ENCODE data around the gene MYO10.
"Not testable (repeated sequence)": the region's sequence is repeated elsewhere in the genome, so short reads cannot be mapped to it uniquely, and the experiment has no call there.

The MYO10 gene

DNA sequence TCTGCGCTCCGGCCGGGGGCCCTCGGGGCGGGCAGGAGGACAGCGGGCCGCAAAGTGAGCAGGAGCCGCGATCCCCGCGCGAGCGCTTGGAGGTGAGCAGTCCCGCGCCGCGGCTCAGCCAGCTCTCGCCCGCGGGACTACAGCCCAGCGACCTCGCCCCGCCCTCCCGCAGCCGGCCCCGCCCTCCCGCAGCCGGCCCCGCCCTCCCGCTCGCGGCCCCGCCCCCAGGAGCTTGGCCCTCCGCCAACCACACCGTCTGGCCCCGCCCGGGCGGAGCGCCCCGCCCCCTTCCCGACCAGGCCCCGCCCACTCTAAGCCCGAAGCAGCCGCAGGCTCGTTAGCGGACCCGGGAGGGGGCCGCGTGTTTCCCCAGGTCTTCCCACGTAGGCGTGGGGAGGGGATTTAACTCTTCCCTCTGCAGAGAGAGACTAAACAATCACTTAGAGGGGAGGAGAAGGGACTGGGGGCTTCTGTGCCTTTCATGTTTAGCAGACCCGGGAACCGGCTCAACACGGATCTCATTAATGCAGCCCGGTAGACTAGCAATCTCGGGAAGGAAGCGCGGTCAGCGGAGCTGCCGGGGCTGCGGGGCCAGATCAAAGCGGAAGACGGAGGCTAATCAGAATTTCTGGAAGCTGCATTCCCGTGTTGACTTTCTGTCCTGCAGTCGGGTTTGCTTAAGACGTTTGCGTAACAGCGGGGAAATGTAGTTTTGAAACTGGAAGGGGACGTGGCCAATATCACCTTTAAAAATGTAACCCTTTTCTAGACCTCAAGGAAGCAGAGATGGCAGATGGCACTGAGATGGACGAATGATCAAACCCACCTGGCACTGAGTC lies at the start of gene MYO10:
TSS of gene MYO10 (minus strand) at position 139 of the 839 bp plus-strand sequence. CDS start 480 bp downstream, outside the sequence.
- DNase-seq, result peak; percentile 63
- in situ Hi-C loops (cut with HindIII; ENCODE audit: low pct_ligation_motif_present, low pct_unique_long_range_greater_than_20kb, low sequenced_read_pairs), result no loop called here

DNA sequence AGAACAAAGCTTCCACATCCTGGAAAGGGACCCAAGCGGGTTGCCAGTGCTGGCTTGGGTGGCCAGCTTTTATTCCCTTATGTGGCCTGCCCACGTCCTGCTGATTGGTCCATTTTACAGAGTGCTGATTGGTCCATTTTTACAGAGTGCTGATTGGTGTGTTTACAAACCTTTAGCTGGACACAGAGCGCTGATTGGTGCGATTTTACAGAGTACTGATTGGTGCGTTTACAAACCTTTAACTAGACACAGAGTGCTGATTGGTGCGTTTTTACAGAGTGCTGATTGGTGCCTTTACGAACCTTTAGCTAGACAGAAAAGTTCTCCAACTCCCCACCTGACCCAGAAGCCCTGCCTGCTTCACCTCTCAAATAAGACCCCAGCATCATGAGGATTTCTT lies 49.2 kb upstream of the MYO10 start:
- in situ Hi-C loops (cut with HindIII; ENCODE audit: low pct_ligation_motif_present, low pct_unique_long_range_greater_than_20kb, low sequenced_read_pairs), result not testable (repeated sequence)

DNA sequence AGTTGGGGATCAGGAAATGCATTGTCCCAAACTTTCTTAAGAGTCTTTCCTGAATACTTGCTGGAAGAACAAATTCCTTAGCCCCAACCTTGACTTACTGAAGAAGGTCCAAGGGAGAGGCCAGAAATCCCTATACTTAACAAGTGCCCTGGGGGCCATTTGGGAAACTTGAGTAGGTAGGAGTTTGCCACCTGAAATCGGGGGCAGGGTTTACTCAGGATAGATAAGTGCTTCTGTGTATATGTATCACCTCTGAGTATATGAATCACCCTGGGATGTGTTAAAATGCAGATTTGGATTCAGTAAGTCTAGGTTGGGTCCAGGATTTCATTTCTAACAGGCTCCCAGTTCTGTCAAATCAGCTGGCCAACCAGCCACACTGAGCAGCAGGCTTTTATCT lies 47.9 kb upstream of the MYO10 start:
- in situ Hi-C loops (cut with HindIII; ENCODE audit: low pct_ligation_motif_present, low pct_unique_long_range_greater_than_20kb, low sequenced_read_pairs), result no loop called here
- DNase-seq, result no peak

More for the DNA sequence above, 49.2 kb upstream of the MYO10 start:
- DNase-seq, result not testable (repeated sequence)

DNA sequence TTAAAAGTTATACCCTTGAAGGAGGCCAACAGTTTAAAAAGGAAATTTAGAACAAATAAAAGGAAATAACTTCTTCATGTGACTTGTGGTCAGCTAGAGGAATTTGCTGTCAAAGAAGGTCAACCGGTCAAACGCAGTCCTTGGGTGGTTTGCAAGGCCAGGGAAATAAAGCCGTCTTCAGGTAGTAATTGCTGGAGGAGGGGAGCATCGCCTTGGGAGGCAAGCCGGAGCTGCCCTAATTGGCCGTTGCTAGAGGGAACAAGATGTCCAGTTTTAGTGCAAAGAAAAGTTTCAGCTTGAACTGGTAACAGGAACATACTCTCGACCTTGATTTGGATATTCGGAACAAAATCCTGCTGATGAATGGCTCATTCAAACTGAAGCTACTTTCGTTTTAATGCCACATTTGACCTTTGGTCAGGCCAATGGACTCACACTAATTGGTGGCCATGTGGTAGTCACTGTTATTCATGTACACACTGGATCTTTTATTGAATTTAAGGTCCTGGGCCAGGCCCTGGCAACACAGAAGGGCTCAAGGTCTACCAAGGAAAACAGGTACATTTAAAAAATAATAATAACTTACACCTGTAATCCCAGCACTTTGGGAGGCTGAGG lies 47.0 kb upstream of the MYO10 start:
- DNase-seq, result no peak
- in situ Hi-C loops (cut with HindIII; ENCODE audit: low pct_ligation_motif_present, low pct_unique_long_range_greater_than_20kb, low sequenced_read_pairs), result no loop called here

DNA sequence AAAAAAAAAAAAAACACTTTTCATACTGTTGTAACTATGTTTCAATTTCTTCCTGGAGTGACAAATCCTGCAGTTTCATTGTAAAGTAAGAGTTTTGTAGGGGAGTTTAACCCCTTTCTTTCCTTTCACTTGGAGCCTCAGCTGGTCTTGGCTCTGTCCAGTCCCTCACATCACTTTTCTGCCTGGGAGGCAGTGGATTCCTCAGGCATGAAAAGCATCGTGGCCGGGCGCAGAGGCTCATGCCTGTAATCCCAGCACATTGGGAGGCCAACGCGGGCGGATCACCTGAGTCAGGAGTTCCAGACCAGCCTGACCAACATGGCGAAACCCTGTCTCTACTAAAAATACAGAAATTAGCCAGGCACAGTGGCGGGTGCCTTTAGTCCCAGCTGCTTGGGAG lies 45.6 kb upstream of the MYO10 start:
- no peak for DNase-seq
- in situ Hi-C loops (cut with HindIII; ENCODE audit: low pct_ligation_motif_present, low pct_unique_long_range_greater_than_20kb, low sequenced_read_pairs), result no loop called here

DNA sequence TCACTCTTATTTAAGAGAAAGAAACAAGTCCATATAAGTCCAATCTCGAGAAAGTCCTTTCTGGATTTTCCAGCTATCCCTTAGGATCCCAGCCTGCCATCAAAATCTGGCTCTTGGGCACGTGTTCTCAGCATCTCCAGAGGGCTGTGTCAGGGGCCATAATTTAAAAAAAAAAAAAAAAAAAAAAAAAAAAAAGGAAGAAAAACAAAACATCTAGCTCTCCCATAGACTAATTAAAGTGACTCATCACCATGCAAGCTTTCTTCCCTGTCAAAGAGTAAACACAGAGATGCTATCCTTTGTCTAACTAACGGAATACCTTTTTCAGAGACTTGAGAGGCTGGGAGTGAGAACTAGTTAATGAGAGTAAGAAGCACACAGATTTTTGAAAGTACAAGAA lies 44.9 kb upstream of the MYO10 start:
- in situ Hi-C loops (cut with HindIII; ENCODE audit: low pct_ligation_motif_present, low pct_unique_long_range_greater_than_20kb, low sequenced_read_pairs), result no loop called here
- DNase-seq, result no peak

DNA sequence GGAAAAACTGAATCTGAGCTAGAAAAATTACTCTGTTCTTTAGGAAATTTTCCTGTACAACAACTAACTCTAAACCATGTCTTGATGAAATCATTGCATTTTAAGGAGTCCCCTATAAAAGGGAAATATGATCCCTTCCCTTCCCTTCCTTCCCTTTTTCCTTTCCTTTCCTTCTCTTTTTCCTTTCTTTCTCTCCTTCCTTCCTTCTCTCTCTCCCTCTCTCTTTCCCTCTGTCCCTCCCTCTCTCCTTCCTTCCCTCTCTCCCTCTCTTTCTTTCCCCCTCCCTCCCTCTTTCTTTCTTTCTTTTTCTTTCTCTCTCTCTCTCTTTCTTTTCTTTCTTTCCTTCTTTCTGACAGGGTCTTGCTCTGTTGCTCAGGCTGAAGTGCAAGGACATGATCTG lies 42.2 kb upstream of the MYO10 start:
- DNase-seq, result no peak
- in situ Hi-C loops (cut with HindIII; ENCODE audit: low pct_ligation_motif_present, low pct_unique_long_range_greater_than_20kb, low sequenced_read_pairs), result no loop called here

DNA sequence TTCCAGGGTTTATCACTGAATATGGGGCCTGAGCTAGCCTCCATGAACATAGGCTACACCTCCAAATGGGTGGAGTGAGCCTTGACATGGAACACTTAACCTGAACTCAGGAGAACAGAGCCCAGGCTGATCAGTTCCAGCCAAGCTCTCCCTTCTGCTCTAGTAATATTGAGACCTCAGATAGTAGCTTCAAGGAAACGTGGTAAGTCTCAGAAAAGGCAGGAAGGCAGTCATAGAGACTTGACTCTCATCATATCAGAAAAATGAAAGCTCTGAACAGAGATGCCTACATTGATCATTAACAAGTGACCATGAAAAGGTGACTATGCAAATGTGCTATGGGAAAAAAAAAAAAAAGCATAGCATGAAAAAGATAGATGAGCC lies 40.5 kb upstream of the MYO10 start:
- in situ Hi-C loops (cut with HindIII; ENCODE audit: low pct_ligation_motif_present, low pct_unique_long_range_greater_than_20kb, low sequenced_read_pairs), result no loop called here
- DNase-seq, result no peak

DNA sequence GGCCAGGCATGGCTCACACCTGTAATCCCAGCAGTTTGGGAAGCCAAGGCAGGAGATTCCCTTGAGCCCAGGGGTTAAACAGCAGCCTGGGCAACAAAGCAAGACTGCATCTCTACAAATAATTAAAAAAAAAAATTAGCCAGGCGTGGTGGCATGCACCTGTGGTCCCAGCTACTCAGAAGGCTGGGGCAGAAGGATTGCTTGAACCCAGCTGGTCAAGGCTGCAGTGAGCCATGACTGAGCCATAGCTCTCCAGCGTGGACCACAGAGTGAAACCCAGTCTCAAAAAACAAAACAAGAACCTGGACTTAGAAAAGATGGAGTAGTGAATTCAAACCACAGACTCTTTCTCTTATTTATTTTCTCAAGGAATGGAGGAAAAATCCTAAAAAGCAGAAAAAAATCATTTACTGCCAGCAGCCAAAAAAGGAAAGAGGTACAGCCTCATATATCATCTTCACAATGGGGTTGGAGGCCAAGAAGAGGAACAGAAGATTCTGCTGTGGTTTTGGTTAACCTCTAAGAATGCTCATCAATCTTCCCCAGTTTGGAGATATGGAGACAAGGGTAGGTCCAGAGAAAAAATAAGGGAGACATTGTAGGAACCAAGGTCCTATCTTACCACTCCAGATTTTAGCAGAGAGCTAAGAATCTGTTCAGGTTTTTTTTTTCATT lies 40.0 kb upstream of the MYO10 start:
- in situ Hi-C loops (cut with HindIII; ENCODE audit: low pct_ligation_motif_present, low pct_unique_long_range_greater_than_20kb, low sequenced_read_pairs), result no loop called here
- no peak for DNase-seq

DNA sequence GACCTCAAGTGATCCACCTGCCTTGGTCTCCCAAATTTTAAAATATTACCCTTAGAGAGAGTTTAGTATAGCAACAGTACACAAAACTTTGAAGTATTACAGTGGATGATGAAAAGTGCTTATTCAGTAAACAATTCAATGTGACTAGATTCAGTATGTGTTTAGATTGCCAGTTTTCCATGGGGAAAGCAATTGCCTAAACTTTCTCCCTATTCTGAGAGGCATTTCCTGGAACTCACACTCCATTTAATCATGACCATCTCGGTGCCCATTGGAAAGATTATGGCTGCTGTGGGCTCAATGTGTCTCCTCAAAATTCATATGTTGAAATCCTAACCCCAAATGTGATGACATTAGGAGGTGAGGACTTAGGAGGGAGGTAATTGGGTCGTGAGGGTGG lies 38.9 kb upstream of the MYO10 start:
- in situ Hi-C loops (cut with HindIII; ENCODE audit: low pct_ligation_motif_present, low pct_unique_long_range_greater_than_20kb, low sequenced_read_pairs), result no loop called here
- no peak for DNase-seq

DNA sequence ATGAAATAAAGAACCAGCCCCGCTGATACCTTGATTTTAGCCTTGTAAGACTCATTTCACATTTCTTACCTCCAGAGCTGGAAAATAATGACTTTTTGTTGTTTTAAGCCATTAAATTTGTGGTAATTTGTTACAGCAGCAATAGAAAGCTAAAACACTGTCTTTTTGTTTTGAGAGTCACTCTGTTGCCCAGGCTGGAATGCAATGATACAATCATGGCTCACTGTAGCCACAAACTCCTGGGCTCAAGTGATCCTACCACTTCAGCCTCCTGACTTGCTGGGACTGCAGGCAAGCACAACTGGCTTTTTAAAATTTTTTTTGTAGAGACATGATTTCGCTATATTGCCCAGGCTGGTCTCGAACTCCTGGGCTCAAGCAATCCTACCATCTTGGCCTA lies 34.7 kb upstream of the MYO10 start:
- no peak for DNase-seq
- in situ Hi-C loops (cut with HindIII; ENCODE audit: low pct_ligation_motif_present, low pct_unique_long_range_greater_than_20kb, low sequenced_read_pairs), result no loop called here

DNA sequence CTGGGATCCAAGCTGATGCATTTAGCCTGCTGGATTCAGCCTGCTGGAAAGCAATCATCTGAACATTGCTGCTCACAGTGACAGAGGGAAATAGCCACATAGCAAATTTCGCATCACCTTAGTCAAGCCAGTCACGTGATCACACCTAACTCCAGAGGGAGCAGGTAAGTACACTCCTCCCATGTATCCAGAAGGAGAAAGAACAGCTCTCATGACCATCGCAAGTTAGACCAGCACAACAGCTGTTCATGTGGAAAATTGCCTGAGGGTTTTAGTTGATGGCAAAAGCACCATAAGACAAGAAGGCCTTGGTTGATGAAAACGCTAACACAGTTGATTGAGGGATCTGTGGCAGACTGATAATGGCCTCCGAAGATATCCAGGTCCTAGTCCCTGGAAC lies 34.2 kb upstream of the MYO10 start:
- in situ Hi-C loops (cut with HindIII; ENCODE audit: low pct_ligation_motif_present, low pct_unique_long_range_greater_than_20kb, low sequenced_read_pairs), result no loop called here
- no peak for DNase-seq

DNA sequence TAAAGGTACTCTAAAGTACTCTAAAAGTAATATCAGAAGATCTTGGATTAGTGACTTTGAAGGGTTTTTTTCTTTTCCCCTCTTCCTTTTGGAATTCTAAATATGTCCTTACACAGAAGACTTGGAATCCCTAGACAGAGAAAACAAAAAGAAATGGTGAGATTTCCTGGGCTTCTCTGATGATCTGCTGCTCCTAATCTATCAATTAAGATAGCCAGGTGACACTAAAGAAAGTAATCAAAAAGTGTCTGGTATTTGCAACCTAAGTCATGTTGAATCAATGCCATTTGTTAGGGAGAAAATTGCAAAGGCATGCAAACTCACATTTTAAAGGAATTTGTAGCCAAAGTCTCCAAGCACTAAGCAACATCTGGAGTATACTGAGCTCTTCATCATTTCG lies 29.5 kb upstream of the MYO10 start:
- no peak for DNase-seq
- in situ Hi-C loops (cut with HindIII; ENCODE audit: low pct_ligation_motif_present, low pct_unique_long_range_greater_than_20kb, low sequenced_read_pairs), result no loop called here

DNA sequence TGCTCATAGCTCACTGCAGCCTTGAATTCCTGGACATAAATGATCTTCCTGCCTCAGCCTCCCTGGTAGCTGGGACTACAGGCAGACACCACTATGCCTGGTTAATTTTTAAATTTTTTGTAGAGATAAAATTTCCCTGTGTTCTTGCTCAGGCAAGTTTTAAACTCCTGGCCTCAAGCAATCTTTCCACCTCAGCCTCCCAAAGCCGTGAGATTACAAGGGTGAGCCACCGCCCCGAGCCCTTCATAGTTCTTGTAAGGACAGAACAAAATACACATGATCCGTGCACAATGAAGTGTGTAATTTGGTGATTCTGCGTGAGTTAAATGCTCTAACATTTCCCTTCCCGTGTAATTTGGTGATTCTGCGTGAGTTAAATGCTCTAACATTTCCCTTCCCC lies 27.7 kb upstream of the MYO10 start:
- in situ Hi-C loops (cut with HindIII; ENCODE audit: low pct_ligation_motif_present, low pct_unique_long_range_greater_than_20kb, low sequenced_read_pairs), result no loop called here
- DNase-seq, result no peak

DNA sequence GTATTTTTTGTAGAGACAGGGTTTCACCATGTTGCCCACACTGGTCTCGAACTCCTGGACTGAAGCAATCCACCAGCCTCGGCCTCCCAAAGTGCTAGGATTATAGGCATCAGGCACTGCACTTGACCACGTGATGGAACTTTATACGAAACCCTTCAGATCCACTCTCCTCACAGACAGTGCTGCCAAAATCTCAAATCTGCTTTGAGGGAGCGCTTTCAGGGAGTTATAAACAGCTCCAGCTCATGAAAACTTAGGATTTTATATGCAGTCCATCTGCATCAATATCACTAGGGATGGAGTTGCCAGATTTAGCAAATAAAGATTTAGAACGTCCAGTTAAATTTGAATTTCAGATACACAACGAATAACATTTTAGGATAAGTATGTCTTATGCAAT lies 25.0 kb upstream of the MYO10 start:
- no peak for DNase-seq
- in situ Hi-C loops (cut with HindIII; ENCODE audit: low pct_ligation_motif_present, low pct_unique_long_range_greater_than_20kb, low sequenced_read_pairs), result no loop called here

DNA sequence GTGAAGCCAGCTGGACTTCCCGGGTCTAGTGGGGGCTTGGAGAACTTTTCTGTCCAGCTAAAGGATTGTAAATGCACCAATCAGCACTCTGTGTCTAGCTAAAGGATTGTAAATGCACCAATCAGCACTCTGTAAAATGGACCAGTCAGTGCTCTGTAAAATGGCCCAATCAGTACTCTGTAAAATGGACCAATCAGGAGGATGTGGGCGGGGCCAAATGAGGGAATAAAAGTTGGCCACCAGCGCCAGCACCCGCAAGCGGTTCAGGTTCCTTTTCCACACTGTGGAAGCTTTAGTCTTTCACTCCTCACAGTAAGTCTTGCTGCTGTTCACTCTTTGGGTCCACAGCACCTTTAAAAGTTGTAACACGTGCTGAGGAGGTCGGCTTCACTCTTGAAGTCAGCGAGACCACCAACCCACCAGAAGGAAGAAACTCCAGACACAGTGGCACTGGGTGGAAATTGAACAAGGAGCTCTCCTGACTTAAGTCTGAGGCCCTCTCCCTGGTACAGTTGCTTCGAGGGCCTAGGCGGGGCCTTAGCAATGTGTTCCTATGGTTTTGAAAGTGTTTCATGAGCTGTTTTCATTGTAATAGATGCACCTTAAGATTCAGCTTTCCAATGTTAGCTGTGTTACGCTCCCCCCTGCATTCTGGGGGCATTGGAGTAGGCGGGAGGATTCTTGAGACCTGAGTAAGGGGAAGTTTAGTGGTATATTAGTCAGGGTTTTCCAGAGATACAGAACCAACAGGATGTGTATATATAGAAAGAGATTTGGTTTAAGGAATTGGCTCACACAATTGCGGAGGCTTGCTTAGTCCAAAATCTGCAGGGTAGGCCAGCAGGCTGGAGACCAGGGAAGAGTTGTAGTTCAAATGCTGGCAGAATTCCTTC lies 21.5 kb upstream of the MYO10 start:
- in situ Hi-C loops (cut with HindIII; ENCODE audit: low pct_ligation_motif_present, low pct_unique_long_range_greater_than_20kb, low sequenced_read_pairs), result no loop called here
- no peak for DNase-seq

DNA sequence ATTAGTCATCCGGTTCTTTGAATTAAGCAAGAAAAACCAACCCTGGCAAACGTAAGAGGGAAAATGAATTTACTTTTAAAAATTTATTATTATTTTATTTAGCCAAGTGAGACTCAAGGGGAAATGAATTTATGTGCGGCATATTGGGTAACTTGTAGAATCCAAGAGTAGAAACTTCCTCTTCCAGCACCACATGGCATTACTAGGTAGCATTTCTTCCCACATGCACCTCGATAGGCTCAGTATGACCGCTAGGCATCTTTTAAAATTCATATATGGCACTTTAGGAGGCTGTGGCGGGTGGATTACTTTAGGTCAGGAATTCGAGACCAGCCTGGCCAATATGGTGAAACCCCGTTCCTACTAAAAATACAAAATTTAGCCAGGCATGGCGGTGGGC lies 17.6 kb upstream of the MYO10 start:
- DNase-seq, result no peak
- in situ Hi-C loops (cut with HindIII; ENCODE audit: low pct_ligation_motif_present, low pct_unique_long_range_greater_than_20kb, low sequenced_read_pairs), result no loop called here

DNA sequence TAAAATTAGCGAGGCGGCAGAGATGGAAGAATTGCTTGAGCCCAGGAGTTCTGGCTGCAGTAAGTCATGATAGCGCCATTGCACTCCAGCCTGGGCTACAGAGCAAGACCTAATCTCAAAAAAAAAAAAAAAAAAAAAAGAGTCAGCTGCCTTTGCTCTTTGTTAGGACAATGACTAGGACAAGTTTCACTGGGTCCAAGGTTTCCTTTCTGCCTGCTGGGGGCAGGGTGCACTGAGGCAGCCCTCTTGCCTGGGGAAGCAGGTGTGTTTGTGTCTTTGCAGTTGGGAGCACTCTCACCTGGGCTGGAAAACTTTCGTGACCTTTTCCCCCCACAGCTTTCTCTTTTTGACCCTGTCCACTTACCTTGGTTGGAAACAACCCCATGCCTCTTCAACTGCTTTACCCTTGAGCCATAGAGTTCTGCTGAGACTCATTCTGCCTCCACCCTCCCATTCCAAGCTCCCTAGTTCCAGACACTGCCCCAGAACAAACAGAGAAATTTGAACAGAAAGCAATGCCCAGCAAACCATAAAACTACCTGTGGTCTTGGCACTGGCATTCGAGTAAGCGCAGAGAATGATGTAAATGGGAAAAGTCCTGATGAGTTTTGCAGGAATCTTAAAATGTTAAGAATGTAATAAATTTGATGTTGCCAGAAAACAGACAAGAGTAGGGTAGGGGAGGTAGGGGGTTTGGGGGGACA lies 17.0 kb upstream of the MYO10 start:
- no peak for DNase-seq
- in situ Hi-C loops (cut with HindIII; ENCODE audit: low pct_ligation_motif_present, low pct_unique_long_range_greater_than_20kb, low sequenced_read_pairs), result no loop called here
